HK-2 (cell line): Measurements from ENCODE around the gene POLR1H.
A peak's percentile ranks its signal among the peaks of the same experiment; 100 is the strongest.

ENCODE experiments used
- DNase-seq: peaks from one replicate; pipeline ENCODE4 v3.0.0-alpha.2; 2018; ENCODE audit not compliant: unreplicated experiment

POLR1H gene

DNA sequence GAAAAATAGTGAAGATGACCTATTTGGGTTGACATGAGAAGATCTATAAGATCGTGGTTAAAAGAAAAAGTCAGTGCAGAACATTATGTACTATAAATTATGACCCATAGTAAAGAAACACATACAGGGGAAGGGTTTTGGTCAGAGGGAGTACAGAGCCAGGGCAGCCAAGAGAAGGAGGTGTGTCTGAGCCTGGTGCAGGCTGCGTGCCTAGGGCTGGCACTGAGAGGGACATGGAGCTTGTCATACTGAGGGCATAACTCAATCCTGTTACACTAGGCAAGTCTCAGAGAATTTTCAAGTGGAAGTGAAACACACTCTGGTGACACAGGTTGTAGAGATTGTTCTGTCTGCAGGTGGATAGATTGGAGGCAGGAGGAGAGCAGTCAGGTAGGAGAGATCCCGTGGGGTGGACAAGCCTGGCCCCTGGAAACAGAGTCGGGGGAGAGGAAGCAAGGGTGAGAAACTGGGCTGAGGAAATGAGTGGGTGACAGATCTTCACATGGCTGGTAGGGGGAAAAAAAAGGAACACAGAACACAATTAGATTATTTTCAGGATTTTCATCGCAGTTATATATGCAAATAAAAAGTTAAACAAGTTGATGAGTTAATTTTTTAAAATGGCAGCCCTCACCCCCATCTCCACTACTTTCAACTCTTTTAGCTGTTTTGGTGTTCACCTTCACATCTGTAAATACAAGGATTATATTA lies 33.0 kb downstream of the POLR1H start:
- no peak for DNase-seq

- DNase-seq = no peak
Observed at GRCh38 chr6:30096829-30097228, 35.8 kb downstream of the POLR1H start.

GRCh38 chr6:30097902-30098768 lies 37.1 kb downstream of the POLR1H start:
- DNase-seq = no peak

GRCh38 chr6:30100154-30100553 lies 39.1 kb downstream of the POLR1H start:
- no peak for DNase-seq

- DNase-seq = peak; percentile 32
Observed at GRCh38 chr6:30100585-30101443, 39.7 kb downstream of the POLR1H start.

DNA sequence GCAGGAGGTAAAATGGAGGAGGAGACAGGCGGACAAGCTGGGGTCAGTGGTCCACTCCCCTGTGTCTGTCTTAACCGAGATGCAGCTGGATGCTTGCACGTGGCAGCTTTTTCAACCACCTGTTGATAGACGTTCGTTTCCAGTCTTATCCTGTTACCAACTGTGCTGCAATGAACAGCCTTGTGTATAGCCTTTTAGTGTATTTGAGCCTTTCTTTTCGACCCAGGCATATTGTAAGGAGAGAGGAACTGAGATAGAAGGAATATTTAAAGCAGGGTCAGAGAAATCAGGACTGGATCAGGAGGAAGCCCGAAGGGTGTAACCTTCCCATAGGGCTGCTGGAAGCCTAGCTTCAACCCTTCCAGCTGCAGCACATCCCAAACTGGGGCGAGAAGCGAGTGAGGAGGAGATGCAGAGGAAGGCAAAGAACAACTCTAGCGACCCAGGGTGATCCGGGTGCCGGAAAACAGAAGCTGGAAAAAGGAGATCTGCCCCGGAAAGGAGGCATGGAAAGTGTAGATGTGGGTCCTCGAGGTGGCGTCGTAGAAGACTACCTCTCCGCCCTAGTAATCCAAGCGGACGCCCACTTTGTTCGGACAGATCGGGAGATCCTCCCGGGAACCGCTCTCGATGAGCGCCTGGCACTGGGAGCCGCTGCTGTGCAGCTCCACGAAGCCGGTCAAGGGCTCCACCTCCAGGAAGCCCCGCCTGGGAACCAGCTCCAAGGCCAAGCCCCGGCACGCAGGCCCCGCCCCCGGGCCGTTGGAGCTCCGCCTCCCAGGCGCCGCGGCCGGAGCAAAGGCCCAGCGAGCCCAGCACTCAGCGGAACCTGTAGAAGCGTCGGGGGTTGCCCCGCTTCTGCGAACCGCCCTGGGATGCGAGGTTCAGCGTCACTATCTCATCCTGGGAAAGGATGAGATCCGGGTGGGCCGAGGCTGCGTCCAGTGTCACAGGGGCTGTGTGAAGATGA lies 40.7 kb downstream of the POLR1H start:
- DNase-seq = peak; percentile 89

GRCh38 chr6:30102414-30102969 lies 41.4 kb downstream of the POLR1H start:
- DNase-seq = no peak

DNA sequence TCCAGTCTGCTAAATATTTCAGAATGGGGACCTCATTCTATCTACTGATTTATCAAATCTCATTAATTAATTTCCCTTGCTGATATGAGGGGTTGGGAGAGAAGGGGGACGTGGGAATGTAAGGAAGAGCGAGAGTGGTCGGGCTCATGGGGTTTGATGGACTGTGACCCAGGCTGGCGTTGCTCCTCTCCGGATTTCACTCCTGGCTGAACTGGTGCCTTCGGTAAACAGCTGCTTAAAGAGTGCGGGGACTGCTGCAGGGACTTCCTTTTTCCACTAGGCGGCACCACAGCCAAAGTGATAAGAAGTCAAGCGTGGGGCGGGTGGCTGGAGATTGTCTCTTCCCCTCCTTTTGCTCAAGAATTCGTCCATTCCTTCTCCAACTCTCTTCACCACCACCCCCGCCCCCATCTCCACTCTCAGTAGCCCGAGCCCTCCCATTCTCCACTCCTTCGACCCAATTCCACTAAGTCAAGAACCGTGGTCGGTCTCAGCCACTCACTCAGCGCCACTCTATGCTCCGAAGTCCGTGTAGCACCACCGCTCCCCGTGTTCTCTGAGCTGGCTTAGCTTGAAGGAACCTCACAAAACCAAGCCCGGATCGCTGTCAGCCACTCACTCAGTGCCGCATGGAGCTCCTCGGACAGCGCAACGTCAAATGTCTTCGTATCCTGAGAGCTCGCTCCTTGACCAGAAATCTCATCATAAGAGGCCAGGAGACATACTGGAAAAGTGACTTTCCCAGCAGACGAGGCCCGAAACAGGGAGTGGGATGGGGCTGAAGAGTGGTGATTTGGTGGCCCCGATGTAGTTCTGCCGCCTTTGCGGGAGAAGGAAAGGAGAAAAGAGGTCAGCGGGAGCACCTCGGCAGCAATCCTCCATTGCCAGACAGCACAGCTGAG lies 42.2 kb downstream of the POLR1H start:
- DNase-seq = peak; percentile 84

DNA sequence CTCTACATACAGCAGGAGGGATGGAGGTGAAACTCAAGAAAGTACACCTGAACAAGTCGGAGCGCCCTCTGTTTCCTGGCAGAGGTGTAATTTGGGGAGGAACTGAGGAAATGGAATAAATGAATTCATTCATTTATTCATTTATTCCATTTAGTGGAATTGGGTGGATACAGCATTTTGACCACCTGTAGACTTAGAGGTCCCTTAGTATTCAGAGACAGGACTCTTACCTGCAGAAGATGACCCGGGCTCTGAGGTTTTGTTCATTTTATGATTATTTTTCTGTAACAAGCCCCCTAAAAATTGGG lies 42.8 kb downstream of the POLR1H start:
- no peak for DNase-seq

GRCh38 chr6:30104661-30105060 lies 43.6 kb downstream of the POLR1H start:
- DNase-seq = no peak

DNA sequence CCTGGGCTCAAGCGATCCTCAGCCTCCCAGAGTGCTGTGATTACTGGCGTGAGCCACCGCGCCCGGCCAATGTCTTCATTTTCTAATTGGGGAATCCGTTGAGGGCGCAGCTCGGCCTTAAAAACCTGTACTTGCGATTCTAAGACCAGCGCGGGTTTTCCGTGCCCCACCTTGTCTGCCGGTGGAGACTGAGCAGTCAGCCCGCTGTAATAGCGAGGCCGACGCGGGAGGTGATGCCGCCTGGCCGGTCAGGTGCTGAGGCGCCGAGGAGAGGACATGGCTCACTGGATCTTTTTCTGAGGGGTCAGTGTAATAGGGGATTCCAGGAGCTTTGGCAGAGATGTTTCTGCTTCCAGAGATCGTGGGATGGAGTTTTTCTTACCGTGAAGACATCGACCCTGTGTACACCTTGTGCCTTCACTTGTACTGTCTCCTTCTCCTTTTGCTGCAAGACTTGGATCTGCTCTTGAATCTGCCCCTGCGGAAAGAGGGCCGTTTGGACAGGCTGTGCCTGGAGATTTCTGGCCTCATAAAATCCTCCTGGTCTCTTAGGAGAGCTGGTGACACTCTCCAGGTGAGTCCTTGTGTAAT lies 50.3 kb downstream of the POLR1H start:
- DNase-seq = no peak

- no peak for DNase-seq
Observed at GRCh38 chr6:30112402-30112994, 51.4 kb downstream of the POLR1H start.

GRCh38 chr6:30113003-30113759 lies 52.1 kb downstream of the POLR1H start, which contains the start of gene TRIM31:
TSS of gene TRIM31 (minus strand) at chr6:30113090. CDS start at chr6:30112805, 285 bp downstream.
- DNase-seq = no peak

DNA sequence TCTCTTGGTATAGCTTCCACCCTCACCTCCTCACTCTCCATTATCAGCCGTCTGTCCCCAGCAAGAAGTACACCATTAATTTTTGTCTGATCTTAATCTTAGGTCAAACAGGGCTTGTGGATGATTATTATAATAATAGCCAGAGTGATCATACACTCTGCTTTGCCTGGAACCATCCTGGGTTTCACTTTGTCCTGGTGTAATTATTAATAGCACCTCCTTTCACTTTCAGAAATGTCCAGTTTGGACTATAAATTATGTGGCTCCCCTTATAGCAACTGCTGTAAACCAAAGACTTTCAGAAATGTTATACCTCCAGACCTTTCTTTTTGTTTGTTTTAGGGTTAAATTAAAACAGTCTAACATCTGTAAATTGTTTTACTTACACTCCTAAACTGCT lies 52.8 kb downstream of the POLR1H start:
- DNase-seq = no peak
